ENCODE results near the gene SFT2D1.

SFT2D1 gene

GRCh38 chr6:166361077-166361429, 18.7 kb upstream of the SFT2D1 start:
- Histone ChIP-seq H3K27me3 (ENCODE audit: insufficient read depth, low read depth) (no peaks in the 10 kb centered on the region), H2AFZ (ENCODE audit: low read depth) (no peak overlapping the region), H3K36me3 (ENCODE audit: insufficient read depth) (no peaks in the 10 kb centered on the region), H3K4me2 (no peak overlapping the region), H3K4me1 (ENCODE audit: low read depth, poor library complexity, severe bottlenecking) (peaks cover 11% of the 10 kb centered on the region), H3K4me3 (IDR thresholded peaks at IDR 0.05; ENCODE audit: insufficient read depth, low read depth, low read length) (no peak overlapping the region), H4K20me1 (ENCODE audit: insufficient read depth) (no peaks in the 10 kb centered on the region), H3K9ac (no peak overlapping the region), H3K27ac (no peak overlapping the region), H3K79me2 (ENCODE audit: insufficient read depth, low read depth) (no peaks in the 10 kb centered on the region)
- TF ChIP-seq CTCF (conservative IDR thresholded peaks at IDR 0.05; ENCODE audit: low read depth, low read length), result no peak

GRCh38 chr6:166360243-166361076, 18.1 kb upstream of the SFT2D1 start:
- no peak overlapping the region for H2AFZ ChIP-seq (ENCODE audit: low read depth)
- H3K79me2 ChIP-seq (ENCODE audit: insufficient read depth, low read depth), result no peaks in the 10 kb centered on the region
- H3K36me3 ChIP-seq (ENCODE audit: insufficient read depth), result no peaks in the 10 kb centered on the region
- no peak overlapping the region for H3K4me2 ChIP-seq
- no peak overlapping the region for H3K9ac ChIP-seq
- no peaks in the 10 kb centered on the region for H3K27me3 ChIP-seq (ENCODE audit: insufficient read depth, low read depth)
- H3K4me3 ChIP-seq (IDR thresholded peaks at IDR 0.05; ENCODE audit: insufficient read depth, low read depth, low read length), result no peak overlapping the region
- no peaks in the 10 kb centered on the region for H4K20me1 ChIP-seq (ENCODE audit: insufficient read depth)
- TF ChIP-seq CTCF (conservative IDR thresholded peaks at IDR 0.05; ENCODE audit: low read depth, low read length), result no peak
- H3K27ac ChIP-seq, result no peak overlapping the region
- H3K4me1 ChIP-seq (ENCODE audit: low read depth, poor library complexity, severe bottlenecking), result peaks cover 6% of the 10 kb centered on the region

- H3K27me3 ChIP-seq (ENCODE audit: insufficient read depth, low read depth), result no peaks in the 10 kb centered on the region
- H3K4me2 ChIP-seq, result no peak overlapping the region
- H3K9ac ChIP-seq, result no peak overlapping the region
- H3K4me1 ChIP-seq (ENCODE audit: low read depth, poor library complexity, severe bottlenecking), result no peaks in the 10 kb centered on the region
- no peaks in the 10 kb centered on the region for H3K79me2 ChIP-seq (ENCODE audit: insufficient read depth, low read depth)
- H3K4me3 ChIP-seq (IDR thresholded peaks at IDR 0.05; ENCODE audit: insufficient read depth, low read depth, low read length), result no peak overlapping the region
- H4K20me1 ChIP-seq (ENCODE audit: insufficient read depth), result no peaks in the 10 kb centered on the region
- no peaks in the 10 kb centered on the region for H3K36me3 ChIP-seq (ENCODE audit: insufficient read depth)
- TF ChIP-seq CTCF (conservative IDR thresholded peaks at IDR 0.05; ENCODE audit: low read depth, low read length), result no peak
- H3K27ac ChIP-seq, result no peak overlapping the region
- H2AFZ ChIP-seq (ENCODE audit: low read depth), result no peak overlapping the region
These were observed 13.2 kb upstream of the SFT2D1 start for GRCh38 chr6:166355552-166355951.

GRCh38 chr6:166354965-166355364, 12.6 kb upstream of the SFT2D1 start:
- no peak overlapping the region for H2AFZ ChIP-seq (ENCODE audit: low read depth)
- no peak overlapping the region for H3K9ac ChIP-seq
- no peaks in the 10 kb centered on the region for H4K20me1 ChIP-seq (ENCODE audit: insufficient read depth)
- no peaks in the 10 kb centered on the region for H3K36me3 ChIP-seq (ENCODE audit: insufficient read depth)
- H3K79me2 ChIP-seq (ENCODE audit: insufficient read depth, low read depth), result no peaks in the 10 kb centered on the region
- no peak for TF ChIP-seq CTCF (conservative IDR thresholded peaks at IDR 0.05; ENCODE audit: low read depth, low read length)
- H3K4me2 ChIP-seq, result no peak overlapping the region
- H3K27me3 ChIP-seq (ENCODE audit: insufficient read depth, low read depth), result no peaks in the 10 kb centered on the region
- no peak overlapping the region for H3K27ac ChIP-seq
- H3K4me1 ChIP-seq (ENCODE audit: low read depth, poor library complexity, severe bottlenecking), result no peaks in the 10 kb centered on the region
- H3K4me3 ChIP-seq (IDR thresholded peaks at IDR 0.05; ENCODE audit: insufficient read depth, low read depth, low read length), result no peak overlapping the region

Measured in KMS-11 (cell line).